HuH-7 (cell line): ENCODE measurements around the gene ARHGAP33.

Experiments
- DNase-seq: peaks from one replicate; pipeline ENCODE4 v3.0.0; 2011; ENCODE audit warnings: low spot score

Gene ARHGAP33, protein sequence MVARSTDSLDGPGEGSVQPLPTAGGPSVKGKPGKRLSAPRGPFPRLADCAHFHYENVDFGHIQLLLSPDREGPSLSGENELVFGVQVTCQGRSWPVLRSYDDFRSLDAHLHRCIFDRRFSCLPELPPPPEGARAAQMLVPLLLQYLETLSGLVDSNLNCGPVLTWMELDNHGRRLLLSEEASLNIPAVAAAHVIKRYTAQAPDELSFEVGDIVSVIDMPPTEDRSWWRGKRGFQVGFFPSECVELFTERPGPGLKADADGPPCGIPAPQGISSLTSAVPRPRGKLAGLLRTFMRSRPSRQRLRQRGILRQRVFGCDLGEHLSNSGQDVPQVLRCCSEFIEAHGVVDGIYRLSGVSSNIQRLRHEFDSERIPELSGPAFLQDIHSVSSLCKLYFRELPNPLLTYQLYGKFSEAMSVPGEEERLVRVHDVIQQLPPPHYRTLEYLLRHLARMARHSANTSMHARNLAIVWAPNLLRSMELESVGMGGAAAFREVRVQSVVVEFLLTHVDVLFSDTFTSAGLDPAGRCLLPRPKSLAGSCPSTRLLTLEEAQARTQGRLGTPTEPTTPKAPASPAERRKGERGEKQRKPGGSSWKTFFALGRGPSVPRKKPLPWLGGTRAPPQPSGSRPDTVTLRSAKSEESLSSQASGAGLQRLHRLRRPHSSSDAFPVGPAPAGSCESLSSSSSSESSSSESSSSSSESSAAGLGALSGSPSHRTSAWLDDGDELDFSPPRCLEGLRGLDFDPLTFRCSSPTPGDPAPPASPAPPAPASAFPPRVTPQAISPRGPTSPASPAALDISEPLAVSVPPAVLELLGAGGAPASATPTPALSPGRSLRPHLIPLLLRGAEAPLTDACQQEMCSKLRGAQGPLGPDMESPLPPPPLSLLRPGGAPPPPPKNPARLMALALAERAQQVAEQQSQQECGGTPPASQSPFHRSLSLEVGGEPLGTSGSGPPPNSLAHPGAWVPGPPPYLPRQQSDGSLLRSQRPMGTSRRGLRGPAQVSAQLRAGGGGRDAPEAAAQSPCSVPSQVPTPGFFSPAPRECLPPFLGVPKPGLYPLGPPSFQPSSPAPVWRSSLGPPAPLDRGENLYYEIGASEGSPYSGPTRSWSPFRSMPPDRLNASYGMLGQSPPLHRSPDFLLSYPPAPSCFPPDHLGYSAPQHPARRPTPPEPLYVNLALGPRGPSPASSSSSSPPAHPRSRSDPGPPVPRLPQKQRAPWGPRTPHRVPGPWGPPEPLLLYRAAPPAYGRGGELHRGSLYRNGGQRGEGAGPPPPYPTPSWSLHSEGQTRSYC

DNA sequence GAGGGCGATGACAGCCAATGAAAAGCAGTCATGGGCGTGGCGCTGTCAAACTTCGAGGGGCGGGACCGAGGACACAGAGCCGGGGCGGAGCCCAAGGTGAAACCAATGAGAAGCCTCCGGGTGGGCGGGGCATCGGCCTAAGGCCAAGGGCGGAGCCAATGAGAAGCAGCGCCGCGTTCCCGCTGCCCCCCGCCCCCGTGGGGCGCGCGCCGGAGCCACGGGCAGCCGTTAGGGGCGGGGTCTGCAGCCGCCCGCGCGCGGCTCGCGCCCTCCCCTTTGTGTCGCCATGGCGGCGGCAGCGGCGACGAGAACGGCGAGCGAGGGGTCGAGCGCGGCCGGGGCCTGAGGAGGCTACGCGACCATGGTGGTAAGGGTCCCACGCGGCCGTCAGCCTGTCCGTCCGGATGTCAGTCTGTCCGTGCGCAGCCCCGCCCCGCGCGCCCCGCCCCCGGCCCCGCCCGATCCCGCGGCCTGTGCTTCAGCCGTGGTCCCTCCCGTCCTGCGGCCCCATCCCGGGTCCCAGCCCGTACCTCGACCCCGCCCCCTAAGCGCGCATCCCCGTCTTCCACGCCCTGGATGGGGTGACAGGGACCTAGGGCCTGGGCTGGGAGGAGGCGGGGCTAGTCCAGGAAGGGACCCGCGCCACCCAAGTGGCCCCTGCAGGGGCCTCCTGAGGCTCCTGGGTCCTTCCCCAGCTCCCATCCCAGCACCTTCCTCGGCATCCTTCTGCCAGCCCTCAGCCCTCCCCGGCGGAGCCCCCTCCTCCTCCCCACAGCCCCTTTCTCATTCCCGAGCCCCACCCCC lies at the start of gene ARHGAP33:
Gene ARHGAP33, plus strand, starts transcription at position 267 of the 804 bp plus-strand sequence. Its CDS starts 95 bp downstream, at position 362.
- DNase-seq = peak; percentile 99

DNA sequence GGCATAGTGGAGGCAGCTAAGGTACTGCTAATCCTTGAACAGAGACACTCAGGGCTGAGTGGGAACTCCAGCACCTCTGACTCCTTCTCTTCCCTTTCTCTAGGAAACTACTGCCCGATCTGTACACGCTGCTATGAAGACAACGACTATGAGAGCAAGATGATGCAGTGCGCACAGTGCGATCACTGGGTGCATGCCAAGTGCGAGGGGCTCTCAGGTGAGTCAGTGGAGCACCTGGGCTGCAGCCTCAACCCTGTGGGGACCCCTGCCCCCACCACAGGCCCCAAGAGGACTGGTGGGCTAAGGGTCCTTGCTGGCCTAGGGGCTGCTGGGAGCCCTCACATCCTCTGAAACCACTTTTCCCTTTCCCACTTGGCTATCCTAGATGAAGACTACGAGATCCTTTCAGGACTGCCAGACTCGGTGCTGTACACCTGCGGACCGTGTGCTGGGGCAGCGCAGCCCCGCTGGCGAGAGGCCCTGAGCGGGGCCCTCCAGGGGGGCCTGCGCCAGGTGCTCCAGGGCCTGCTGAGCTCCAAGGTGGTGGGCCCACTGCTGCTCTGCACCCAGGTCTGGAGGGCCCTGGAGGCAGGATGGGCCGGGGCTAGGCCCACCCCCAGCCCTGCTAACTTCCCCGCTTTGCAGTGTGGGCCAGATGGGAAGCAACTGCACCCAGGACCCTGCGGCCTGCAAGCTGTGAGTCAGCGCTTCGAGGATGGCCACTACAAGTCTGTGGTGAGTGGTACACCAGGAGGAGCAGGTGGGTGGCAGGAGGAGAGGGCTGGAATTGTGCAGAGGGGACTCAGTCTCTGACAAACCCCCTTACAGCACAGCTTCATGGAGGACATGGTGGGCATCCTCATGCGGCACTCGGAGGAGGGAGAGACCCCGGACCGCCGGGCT lies 48.1 kb upstream of the ARHGAP33 start:
- no peak for DNase-seq

DNA sequence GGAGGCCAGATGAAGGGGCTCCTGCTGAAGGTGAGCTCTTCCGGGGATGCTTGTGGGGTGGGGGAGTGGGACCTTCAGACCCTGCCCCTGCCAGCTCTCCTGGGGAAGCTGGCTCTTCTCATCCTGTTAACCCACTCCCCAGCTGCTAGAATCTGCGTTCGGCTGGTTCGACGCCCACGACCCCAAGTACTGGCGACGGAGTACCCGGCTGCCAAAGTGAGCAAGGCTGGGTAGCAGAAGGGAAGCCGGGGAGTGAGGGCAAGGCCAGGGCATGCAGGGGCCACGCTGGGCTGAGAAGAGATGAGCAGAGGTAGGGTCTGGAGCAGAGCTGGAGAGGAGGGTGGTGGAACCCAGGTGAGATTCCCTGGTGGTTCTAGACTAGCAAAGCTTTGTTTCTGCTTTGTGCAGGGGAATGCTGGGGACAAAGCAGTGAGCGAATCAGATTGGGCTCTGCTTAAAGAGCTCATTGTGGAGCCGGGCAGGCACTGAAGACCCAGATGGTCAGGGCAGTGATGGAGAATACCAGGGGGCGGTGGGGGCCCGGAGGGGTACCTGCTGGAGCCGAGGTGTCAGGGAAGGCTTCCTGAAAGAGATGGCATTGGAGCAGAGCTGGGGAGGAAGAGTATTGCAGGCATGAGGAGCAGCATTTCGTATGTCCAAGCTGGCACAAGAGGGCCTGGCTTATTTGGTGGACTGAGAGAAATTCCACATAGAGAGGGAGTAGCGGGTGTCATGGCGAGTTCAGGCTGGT lies 47.2 kb upstream of the ARHGAP33 start:
- no peak for DNase-seq

DNA sequence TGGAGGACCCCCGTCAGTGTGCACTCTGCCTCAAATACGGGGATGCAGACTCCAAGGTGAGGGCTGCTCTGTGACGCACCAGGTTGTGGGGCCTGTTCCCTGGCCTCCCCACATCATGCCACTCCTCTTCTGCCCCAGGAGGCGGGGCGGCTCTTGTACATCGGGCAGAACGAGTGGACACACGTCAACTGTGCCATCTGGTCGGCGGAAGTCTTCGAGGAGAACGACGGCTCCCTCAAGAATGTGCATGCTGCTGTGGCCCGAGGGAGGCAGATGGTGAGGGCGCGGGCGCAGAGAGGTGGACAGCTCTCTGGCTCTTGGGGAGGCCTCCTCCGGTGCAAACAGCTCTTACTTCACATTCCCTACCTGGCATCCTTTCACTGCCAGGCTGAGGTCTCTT lies 46.3 kb upstream of the ARHGAP33 start:
- DNase-seq = no peak

DNA sequence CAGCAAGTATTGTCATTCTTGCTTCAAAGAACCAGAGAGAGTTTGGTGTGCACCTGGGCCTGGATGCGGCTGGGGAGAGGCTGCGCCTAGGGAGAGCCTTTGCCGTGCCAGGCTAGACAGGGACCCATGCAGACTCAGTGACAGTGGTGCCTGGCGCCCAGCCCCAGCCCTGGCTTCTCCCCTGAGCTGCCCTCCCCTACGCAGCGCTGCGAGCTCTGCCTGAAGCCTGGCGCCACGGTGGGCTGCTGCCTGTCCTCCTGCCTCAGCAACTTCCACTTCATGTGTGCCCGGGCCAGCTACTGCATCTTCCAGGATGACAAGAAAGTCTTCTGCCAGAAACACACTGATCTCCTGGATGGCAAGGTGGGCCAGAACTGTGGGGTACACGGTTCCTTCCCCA lies 45.6 kb upstream of the ARHGAP33 start:
- no peak for DNase-seq

DNA sequence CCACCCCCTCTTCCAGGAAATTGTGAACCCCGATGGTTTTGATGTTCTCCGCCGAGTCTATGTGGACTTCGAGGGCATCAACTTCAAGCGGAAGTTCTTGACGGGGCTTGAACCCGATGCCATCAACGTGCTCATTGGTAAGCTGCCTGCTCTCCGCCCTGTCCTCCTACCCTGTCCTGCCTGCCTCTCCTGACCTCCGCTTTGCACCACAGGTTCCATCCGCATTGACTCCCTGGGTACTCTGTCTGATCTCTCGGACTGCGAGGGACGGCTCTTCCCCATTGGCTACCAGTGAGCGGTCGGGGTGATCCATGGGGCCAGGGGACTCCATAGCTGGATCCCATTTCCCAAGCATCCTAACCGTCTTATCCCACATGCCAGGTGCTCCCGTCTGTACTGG lies 45.0 kb upstream of the ARHGAP33 start:
- no peak for DNase-seq

DNA sequence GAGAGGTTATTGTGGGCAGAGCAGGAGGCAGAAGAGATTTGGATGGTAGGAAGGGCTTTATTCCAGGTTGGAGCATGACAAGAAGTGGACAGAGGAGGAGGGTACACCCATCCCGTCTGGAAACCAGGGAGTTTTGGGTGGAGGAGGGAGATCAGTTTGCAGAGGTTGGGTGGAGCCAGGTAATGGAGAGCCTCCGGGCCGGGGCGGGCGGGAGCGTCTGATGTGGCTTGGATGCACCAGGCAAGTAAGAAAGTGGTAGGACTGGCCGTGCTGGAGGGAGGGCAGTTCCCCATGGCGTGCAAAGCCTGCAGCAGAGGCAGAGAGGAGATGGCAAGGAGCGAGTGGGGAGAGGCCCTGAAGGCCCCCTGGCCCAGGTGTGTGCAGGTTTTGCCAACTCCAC lies 44.0 kb upstream of the ARHGAP33 start:
- DNase-seq = no peak

DNA sequence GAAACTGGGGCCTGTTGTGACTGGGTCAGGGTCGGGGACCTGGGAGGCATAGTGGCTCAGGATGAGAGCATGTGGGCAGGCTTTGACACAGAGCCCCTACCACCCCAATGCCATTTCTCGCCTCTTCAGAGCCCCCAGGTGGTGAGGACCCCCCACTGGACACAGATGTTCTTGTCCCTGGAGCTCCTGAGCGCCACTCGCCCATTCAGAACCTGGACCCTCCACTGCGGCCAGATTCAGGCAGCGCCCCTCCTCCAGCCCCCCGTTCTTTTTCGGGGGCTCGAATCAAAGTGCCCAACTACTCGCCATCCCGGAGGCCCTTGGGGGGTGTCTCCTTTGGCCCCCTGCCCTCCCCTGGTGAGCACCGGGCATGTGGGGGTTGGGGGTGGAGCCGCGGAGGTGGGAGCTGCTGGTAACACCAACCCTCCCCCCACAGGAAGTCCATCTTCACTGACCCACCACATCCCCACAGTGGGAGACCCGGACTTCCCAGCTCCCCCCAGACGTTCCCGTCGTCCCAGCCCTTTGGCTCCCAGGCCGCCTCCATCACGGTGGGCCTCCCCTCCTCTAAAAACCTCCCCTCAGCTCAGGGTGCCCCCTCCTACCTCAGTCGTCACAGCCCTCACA lies 43.5 kb upstream of the ARHGAP33 start:
- no peak for DNase-seq

DNA sequence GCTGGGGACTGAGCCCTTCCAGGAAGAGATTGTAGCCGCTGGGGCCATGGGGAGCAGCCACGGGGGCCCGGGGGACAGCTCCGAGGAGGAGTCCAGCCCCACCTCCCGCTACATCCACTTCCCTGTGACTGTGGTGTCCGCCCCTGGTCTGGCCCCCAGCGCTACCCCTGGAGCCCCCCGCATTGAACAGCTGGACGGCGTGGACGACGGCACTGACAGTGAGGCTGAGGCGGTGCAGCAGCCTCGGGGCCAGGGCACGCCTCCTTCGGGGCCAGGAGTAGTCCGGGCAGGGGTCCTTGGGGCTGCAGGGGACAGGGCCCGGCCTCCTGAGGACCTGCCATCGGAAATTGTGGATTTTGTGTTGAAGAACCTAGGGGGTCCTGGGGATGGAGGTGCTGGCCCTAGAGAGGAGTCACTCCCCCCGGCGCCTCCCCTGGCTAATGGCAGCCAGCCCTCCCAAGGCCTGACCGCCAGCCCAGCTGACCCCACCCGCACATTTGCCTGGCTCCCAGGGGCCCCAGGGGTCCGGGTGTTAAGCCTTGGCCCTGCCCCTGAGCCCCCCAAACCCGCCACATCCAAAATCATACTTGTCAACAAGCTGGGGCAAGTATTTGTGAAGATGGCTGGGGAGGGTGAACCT lies 42.7 kb upstream of the ARHGAP33 start:
- no peak for DNase-seq

DNA sequence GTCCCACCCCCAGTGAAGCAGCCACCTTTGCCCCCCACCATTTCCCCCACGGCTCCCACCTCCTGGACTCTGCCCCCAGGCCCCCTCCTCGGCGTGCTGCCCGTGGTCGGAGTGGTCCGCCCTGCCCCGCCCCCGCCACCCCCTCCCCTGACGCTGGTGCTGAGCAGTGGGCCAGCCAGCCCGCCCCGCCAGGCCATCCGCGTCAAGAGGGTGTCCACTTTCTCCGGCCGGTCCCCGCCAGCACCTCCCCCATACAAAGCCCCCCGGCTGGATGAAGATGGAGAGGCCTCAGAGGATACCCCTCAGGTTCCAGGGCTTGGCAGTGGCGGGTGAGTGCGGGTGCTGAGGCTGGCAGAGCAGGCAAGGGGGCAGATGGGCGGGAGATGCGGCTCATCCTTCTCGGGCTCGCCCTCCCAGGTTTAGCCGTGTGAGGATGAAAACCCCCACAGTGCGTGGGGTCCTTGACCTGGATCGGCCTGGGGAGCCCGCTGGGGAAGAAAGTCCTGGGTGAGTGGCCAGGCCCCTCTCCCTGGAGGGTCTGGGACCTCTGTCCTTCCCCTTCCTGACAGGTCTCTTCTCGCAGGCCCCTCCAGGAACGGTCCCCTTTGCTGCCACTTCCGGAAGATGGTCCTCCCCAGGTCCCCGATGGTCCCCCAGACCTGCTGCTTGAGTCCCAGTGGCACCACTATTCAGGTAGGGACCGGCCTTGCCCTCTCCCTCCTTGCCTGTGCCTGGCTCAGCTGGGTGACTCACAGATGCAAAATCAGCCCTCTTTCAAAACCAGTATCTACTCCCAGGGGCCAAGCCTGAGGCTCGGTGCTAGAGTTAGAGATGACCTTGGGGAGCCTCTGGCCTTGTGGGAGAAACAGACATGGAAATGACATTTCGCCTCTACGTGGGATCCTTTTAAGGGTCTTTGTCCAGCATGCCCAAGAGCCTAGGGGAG lies 41.9 kb upstream of the ARHGAP33 start:
- DNase-seq = no peak

DNA sequence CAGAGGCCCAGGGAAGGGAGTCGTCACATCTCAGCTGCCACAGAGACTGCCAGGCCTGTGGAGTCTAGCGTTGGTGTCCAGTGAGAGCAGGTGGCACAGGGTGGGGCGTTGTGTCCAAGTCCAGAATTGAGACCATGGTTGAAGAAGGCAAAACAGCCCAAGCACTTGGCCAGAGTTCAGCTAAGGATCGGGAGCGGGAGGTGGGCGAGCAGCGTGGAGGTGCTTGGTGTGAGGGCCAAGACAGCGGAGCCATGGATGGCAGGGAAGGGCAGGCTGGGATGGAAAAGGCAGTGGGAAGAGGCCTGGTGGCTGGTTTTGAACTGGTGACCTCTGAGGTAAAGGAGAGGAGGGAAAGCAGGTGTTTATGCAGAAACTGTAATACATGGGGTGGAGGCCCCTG lies 41.1 kb upstream of the ARHGAP33 start:
- DNase-seq = no peak

DNA sequence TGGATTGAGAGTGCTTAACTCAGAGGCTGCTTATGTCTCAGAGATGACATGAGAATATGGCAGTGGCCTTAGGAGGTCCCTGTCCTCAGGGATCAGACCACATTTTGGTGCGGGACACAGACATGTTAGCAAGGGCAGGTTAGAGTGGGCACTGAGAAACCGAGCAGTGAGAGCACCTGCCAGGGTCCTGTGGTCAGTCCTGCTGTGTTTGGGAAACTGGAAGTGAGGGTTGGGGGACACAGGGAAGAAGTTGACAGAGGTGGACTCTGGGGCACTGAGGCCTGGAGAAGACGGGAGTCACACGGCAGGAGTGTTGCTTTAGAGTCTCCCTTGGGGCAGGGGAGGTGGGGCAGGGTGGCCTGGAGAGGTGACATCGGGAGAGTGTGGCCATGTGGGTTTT lies 40.5 kb upstream of the ARHGAP33 start:
- no peak for DNase-seq

DNA sequence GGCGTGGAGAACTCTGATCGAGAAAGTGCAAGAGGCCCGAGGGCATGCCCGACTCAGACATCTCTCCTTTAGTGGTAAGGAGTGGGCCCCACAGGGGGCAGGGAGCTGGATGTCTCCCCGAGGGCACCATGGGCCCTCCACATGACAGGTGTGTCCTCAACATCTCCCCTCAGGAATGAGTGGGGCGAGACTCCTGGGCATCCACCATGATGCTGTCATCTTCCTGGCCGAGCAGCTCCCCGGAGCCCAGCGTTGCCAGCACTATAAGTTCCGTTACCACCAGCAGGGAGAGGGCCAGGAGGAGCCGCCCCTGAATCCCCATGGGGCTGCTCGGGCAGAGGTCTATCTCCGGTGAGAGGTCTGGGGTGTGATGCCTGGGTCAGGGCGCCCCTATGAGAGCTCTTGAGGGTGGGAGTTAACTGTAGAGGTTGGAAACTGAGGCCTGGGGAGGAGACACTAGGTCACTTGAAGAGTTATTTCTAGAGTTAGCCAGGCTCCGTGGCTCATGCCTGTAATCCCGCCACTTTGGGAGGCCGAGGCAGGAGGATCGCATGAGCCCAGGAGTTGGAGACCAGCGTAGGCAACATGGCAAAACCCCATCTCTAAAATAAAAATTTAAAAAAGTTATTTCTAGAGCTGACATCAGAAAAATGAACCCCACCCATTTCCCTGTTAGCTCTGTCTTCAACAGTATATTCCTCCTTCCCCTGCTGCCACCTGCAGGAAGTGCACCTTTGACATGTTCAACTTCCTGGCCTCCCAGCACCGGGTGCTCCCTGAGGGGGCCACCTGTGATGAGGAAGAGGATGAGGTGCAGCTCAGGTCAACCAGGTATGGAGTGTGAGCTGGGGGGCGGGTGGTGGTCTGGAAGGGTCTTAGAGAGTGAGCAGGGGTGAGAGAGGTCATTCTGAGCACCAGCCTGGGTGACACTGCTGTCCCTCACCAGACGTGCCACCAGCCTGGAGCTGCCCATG lies 38.2 kb upstream of the ARHGAP33 start:
- DNase-seq = peak; percentile 67

DNA sequence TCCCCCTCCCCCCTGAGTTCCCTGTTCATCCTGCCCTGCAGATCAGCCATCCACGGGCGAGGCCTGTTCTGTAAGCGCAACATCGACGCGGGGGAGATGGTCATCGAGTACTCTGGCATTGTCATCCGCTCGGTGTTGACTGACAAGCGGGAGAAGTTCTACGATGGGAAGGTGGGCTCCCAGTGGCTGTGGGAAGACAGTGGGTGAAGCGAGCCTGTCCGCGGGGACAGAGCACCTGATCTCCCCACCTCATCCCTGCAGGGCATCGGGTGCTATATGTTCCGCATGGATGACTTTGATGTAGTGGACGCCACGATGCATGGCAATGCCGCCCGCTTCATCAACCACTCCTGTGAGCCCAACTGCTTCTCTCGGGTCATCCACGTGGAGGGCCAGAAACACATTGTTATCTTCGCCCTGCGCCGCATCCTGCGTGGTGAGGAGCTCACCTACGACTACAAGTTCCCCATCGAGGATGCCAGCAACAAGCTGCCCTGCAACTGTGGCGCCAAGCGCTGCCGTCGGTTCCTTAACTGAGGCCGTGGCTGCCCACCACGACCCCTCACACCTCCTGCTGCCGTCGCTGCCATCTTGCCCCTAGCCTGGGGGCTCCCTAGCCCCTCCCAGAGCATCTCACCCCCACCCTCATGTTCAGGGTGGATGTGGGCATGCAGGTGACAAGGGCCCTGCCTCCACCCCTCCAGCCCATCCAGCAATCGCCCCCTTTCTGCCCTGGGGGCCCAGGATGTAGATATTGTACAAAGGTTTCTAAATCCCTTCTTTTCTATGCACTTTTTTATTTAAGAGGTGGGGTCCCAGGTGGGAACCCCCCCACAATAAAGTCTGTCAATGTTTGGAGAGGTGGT lies 37.1 kb upstream of the ARHGAP33 start:
- no peak for DNase-seq

DNA sequence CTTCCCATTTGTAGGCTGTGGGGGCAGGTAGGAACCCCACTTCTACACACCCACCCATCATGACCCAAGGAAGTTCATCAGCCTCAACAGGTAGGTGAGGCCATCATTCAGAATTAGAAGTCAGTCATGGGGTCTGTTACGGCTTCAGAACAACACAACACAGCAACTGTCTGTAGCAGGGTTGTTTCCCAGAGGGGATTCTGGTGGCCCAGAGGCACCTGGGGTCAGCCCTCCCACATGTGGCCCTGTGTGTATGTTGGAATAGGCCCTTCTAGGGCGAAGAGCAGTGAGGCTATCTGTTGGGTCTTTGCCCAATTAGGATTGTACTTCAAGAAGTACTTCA lies 36.5 kb upstream of the ARHGAP33 start:
- no peak for DNase-seq
